Fibroblast of lung (primary cell): Measurements from ENCODE around the gene COPS4. TPM values are rescaled to one million over a fixed set of nuclear protein-coding genes. Genes with fewer than 3 reads are reported as not detected.
"Not testable (repeated sequence)": the region's sequence is repeated elsewhere in the genome, so short reads cannot be mapped to it uniquely, and the experiment has no call there.

Experiments used
- DNase-seq, 2 donors: peaks; one replicate each; pipeline versions ENCODE4 v3.0.0 to v3.0.0-alpha.2; 2010; ENCODE audit warnings: low read depth in 2 of 2
- H2AFZ ChIP-seq: 2 replicates; pipeline ENCODE4 v1.5.1; 2012; ENCODE audit warnings: low read length, control low read depth, inconsistent platforms
- H3K27ac ChIP-seq: 2 replicates; pipeline ENCODE4 v1.5.1; 2011; ENCODE audit warnings: low read length, control low read depth; ENCODE audit not compliant: insufficient read depth
- H3K27me3 ChIP-seq: 2 replicates; pipeline ENCODE4 v1.5.1; 2011; ENCODE audit warnings: mild to moderate bottlenecking, low read length; ENCODE audit not compliant: control insufficient read depth, insufficient read depth
- H3K36me3 ChIP-seq: 2 replicates; pipeline ENCODE4 v1.5.1; 2011; ENCODE audit warnings: low read length; ENCODE audit not compliant: control insufficient read depth, insufficient read depth
- H3K4me1 ChIP-seq: 2 replicates; pipeline ENCODE4 v1.5.1; 2011; ENCODE audit warnings: low read length; ENCODE audit not compliant: control insufficient read depth, insufficient read depth; ENCODE audit errors: extremely low read depth
- H3K4me2 ChIP-seq: 2 replicates; pipeline ENCODE4 v1.5.1; 2011; ENCODE audit warnings: low read length, control low read depth; ENCODE audit not compliant: insufficient read depth; ENCODE audit errors: extremely low read depth
- H3K4me3 ChIP-seq, 4 experiments: fragments of 200-600 bp in 1 of 4; sonication (generic) in 1 of 4; replicated peaks in 1 of 4; 2 replicates each; pipeline ENCODE4 v1.5.1; 2011 to 2016; ENCODE audit warnings: low read length in 4 of 4, low read depth in 3 of 4, mild to moderate bottlenecking in 3 of 4, control low read depth in 2 of 4, inconsistent platforms in 1 of 4, mixed read lengths in 1 of 4; ENCODE audit not compliant: insufficient read depth in 1 of 4; ENCODE audit errors: control extremely low read depth in 1 of 4
- H3K79me2 ChIP-seq: 2 replicates; pipeline ENCODE4 v1.5.1; 2012; ENCODE audit warnings: mild to moderate bottlenecking, low read length, inconsistent platforms; ENCODE audit not compliant: control insufficient read depth, insufficient read depth
- H3K9ac ChIP-seq: 2 replicates; pipeline ENCODE4 v1.5.1; 2011; ENCODE audit warnings: mild to moderate bottlenecking, low read length, control low read depth; ENCODE audit not compliant: insufficient read depth
- H3K9me3 ChIP-seq: 2 replicates; pipeline ENCODE4 v1.5.1; 2012; ENCODE audit warnings: low read depth, low read length; ENCODE audit not compliant: control insufficient read depth, insufficient read depth
- H4K20me1 ChIP-seq: 2 replicates; pipeline ENCODE4 v1.5.1; 2011; ENCODE audit warnings: low read length; ENCODE audit not compliant: control insufficient read depth, insufficient read depth; ENCODE audit errors: extremely low read depth
- CTCF ChIP-seq, 2 donors: IDR thresholded peaks in 1 of 2; conservative IDR thresholded peaks in 1 of 2; 1 replicate in 1 of 2; 2 replicates in 1 of 2; pipeline ENCODE4 v1.5.1; 2011 to 2012; ENCODE audit warnings: low read length in 2 of 2, control low read depth in 1 of 2, inconsistent platforms in 1 of 2, low read depth in 1 of 2, mild to moderate bottlenecking in 1 of 2
- EZH2 ChIP-seq: IDR thresholded peaks from 2 replicates; pipeline ENCODE4 v1.5.1; 2012; ENCODE audit warnings: low read length, control low read depth, mild to moderate bottlenecking; ENCODE audit errors: missing control alignments
- polyA plus RNA-seq, 2 donors: library from polyadenylated mRNA; depleted of rRNA in 1 of 2; stranded (reverse) in 1 of 2; unstranded in 1 of 2; fragments of >200 nt; gene quantifications; 2 replicates each; pipeline ENCODE4 v1.2.1, GENCODE V29; 2011 to 2012; ENCODE audit warnings: missing spikeins in 1 of 2
- total RNA-seq: library from RNA; depleted of rRNA; stranded (reverse); fragments of >200 nt; gene quantifications from 2 replicates; pipeline ENCODE4 v1.2.1, GENCODE V29; 2014

COPS4 gene
- total and polyA plus RNA-seq, 2 donors (not counting 1 experiment from before 2014, with no cell fraction given), result 82.3 to 128 TPM

DNA sequence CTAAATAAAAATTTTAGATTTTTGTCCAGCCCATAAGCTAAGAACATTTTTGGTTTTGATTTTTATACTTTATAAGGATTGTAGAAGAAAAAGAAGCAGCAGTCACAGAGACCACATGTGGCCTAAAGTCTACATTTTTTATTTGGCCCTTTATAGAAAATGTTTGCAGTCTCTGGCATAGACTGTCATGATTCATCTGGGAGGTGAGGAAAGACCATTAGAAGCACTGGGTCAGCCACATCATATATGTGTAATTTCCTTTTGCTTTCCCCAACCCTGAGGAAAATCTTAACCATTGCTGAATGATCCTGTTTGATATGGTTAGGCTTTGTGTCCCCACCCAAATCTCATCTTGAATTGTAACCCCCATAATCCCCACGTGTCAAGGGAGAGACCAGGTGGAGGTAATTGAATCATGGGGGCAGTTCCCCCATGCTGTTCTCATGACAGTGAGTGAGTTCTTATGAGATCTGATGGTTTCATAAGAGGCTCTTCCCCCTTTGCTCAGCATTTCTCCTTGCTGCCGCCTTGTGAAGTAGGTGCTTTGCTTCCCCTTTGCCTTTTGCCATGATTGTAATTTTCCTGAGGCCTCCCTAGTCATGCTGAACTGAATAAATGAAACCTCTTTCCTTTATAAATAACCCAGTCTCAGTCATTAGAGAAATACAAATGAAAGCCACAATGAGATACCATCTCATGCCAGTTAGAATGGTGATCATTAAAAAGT lies 12.1 kb upstream of the COPS4 start:
- DNase-seq, result peak; percentile 48 to 49
- TF ChIP-seq EZH2 (no peak), CTCF (conservative IDR thresholded peaks at IDR 0.05 in 1 of 2, IDR thresholded peaks at IDR 0.05 in 1 of 2; ENCODE audit: low read depth in 1 of 2, low read length in 2 of 2) (no peak)
- no peaks in the 10 kb centered on the region for H3K27me3 ChIP-seq
- no peak overlapping the region for H3K27ac ChIP-seq
- H3K36me3 ChIP-seq, result no peaks in the 10 kb centered on the region
- no peaks in the 10 kb centered on the region for H3K9me3 ChIP-seq
- H3K4me3 ChIP-seq, result no peak overlapping the region
- no peaks in the 10 kb centered on the region for H4K20me1 ChIP-seq
- peak overlapping the region; percentile 21 for H2AFZ ChIP-seq
- no peak overlapping the region for H3K4me2 ChIP-seq
- H3K4me1 ChIP-seq, result no peaks in the 10 kb centered on the region
- no peak overlapping the region for H3K9ac ChIP-seq
- no peaks in the 10 kb centered on the region for H3K79me2 ChIP-seq

GRCh38 chr4:83023599-83023998 lies 11.4 kb upstream of the COPS4 start:
- not testable (repeated sequence) for H4K20me1 ChIP-seq, H3K4me1 ChIP-seq, H3K79me2 ChIP-seq, H3K36me3 ChIP-seq, H3K9me3 ChIP-seq, H3K9ac ChIP-seq, H3K27me3 ChIP-seq, DNase-seq, H3K4me3 ChIP-seq, H3K4me2 ChIP-seq, H2AFZ ChIP-seq, H3K27ac ChIP-seq

DNA sequence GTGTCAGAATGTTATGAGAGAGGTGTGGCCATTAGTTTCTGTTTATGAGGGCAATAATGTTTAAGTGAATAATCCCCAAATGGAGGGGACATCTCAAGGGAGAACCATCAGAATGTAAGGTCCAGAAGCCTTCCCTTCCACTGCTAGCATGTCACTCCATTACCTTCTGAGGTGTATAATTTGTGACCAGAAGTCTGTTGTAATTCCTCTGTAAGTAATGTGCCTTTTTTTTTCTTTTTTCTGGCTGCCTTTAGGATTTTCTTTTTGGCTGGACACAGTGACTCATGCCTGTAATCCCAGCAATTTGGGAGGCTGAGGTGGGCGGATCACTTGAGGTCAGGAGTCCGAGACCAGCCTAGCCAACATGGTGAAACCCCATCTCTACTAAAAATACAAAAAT lies 10.8 kb upstream of the COPS4 start:
- Histone ChIP-seq H3K27me3 (no peaks in the 10 kb centered on the region), H3K4me2 (no peak overlapping the region), H4K20me1 (no peaks in the 10 kb centered on the region), H3K9me3 (no peaks in the 10 kb centered on the region), H2AFZ (no peak overlapping the region), H3K4me3 (no peak overlapping the region), H3K36me3 (no peaks in the 10 kb centered on the region), H3K79me2 (no peaks in the 10 kb centered on the region), H3K27ac (no peak overlapping the region), H3K9ac (no peak overlapping the region), H3K4me1 (no peaks in the 10 kb centered on the region)
- TF ChIP-seq CTCF (conservative IDR thresholded peaks at IDR 0.05 in 1 of 2, IDR thresholded peaks at IDR 0.05 in 1 of 2; ENCODE audit: low read depth in 1 of 2, low read length in 2 of 2) (no peak), EZH2 (no peak)
- no peak for DNase-seq
